ENCODE data around the gene ORMDL2. TPM values are rescaled to one million over a fixed set of nuclear protein-coding genes. Genes with fewer than 3 reads are reported as not detected.
"Not testable (repeated sequence)": the region's sequence is repeated elsewhere in the genome, so short reads cannot be mapped to it uniquely, and the experiment has no call there.

ORMDL2 gene
- total RNA-seq, 2 donors from 2014 or later = 6.5 to 17.1 TPM

GRCh38 chr12:55862286-55862685, 44.4 kb downstream of the ORMDL2 start:
- Histone ChIP-seq H3K4me1 (no peaks in the 10 kb centered on the region), H3K36me3 (no peaks in the 10 kb centered on the region), H3K27ac (no peak overlapping the region), H3K9me3 (peaks cover 0 to 14% of the 10 kb centered on the region in 2 donors), H3K27me3 (no peaks in the 10 kb centered on the region), H3K4me3 (no peak overlapping the region)
- no peak for TF ChIP-seq CTCF (IDR thresholded peaks at IDR 0.05)
- no peak for DNase-seq (ENCODE audit: low spot score)

- H3K4me1 ChIP-seq = not testable (repeated sequence)
Measured at GRCh38 chr12:55862931-55863330, 45.1 kb downstream of the ORMDL2 start.

GRCh38 chr12:55865327-55865726, 47.5 kb downstream of the ORMDL2 start:
- Histone ChIP-seq H3K4me3 (no peak overlapping the region), H3K27me3 (no peaks in the 10 kb centered on the region), H3K27ac (no peak overlapping the region), H3K36me3 (no peaks in the 10 kb centered on the region), H3K4me1 (no peaks in the 10 kb centered on the region), H3K9me3 (peaks cover 0 to 14% of the 10 kb centered on the region in 2 donors)
- no peak for DNase-seq (ENCODE audit: low spot score)
- no peak for TF ChIP-seq CTCF (IDR thresholded peaks at IDR 0.05)

More at GRCh38 chr12:55862931-55863330, 45.1 kb downstream of the ORMDL2 start:
- H3K36me3 ChIP-seq; H3K4me3 ChIP-seq; H3K27ac ChIP-seq; DNase-seq (ENCODE audit: low spot score); H3K27me3 ChIP-seq: not testable (repeated sequence)
- peaks cover 0 to 14% of the 10 kb centered on the region in 2 donors for H3K9me3 ChIP-seq

- H3K4me1 ChIP-seq; H3K4me3 ChIP-seq; H3K27ac ChIP-seq; DNase-seq (ENCODE audit: low spot score); H3K36me3 ChIP-seq; H3K27me3 ChIP-seq: not testable (repeated sequence)
- H3K9me3 ChIP-seq = peaks cover 0 to 14% of the 10 kb centered on the region in 2 donors
Measured at GRCh38 chr12:55866454-55867004, 48.7 kb downstream of the ORMDL2 start.

Other genes starting within 250 kb of the ORMDL2 start
- gene OR2AP1, start 245.6 kb upstream of the ORMDL2 start, total RNA-seq = not detected
- not detected for gene OR10P1, start 181.1 kb upstream of the ORMDL2 start, total RNA-seq
- gene ITGA7, start 110.1 kb upstream of the ORMDL2 start, total RNA-seq = 100 to 1,000 TPM; 291 to 309 TPM
- 100 to 1,000 TPM; 177 to 187 TPM for gene BLOC1S1, start 102.0 kb upstream of the ORMDL2 start, total RNA-seq
- gene RDH5, start 97.6 kb upstream of the ORMDL2 start, total RNA-seq = 10 to 100 TPM; 13.0 to 22.4 TPM
- 1,000 to 10,000 TPM; 1,041 to 1,122 TPM for gene CD63, start 89.0 kb upstream of the ORMDL2 start, total RNA-seq
- gene GDF11, start 74.9 kb upstream of the ORMDL2 start, total RNA-seq = 1 to 10 TPM; 8.1 to 8.6 TPM
- gene SARNP, start 317 bp upstream of the ORMDL2 start, total RNA-seq = 10 to 100 TPM; 61.4 to 70.8 TPM
- 10 to 100 TPM; 23.4 to 35.0 TPM for gene DNAJC14, start 11.5 kb downstream of the ORMDL2 start, total RNA-seq
- gene MMP19, start 24.9 kb downstream of the ORMDL2 start, total RNA-seq = 1 to 10 TPM; 5.0 to 7.7 TPM
- 10 to 100 TPM; 17.6 to 20.6 TPM for gene PYM1, start 109.9 kb downstream of the ORMDL2 start, total RNA-seq
- 10 to 100 TPM in 1 of 2 donors, 1 to 10 TPM in 1; 7.3 to 22.8 TPM for gene DGKA, start 113.1 kb downstream of the ORMDL2 start, total RNA-seq
- gene PMEL, start 148.0 kb downstream of the ORMDL2 start, total RNA-seq = 1 to 10 TPM in 1 of 2 donors, under 1 TPM in 1; 0.67 to 1.1 TPM
- 10 to 100 TPM in 1 of 2 donors, 1 to 10 TPM in 1; 5.4 to 13.8 TPM for gene CDK2, start 148.8 kb downstream of the ORMDL2 start, total RNA-seq
- gene RAB5B, start 156.0 kb downstream of the ORMDL2 start, total RNA-seq = 100 to 1,000 TPM in 1 of 2 donors, 10 to 100 TPM in 1; 93.5 to 108 TPM
- gene SUOX, start 179.2 kb downstream of the ORMDL2 start, total RNA-seq = 10 to 100 TPM; 23.9 to 37.7 TPM
- gene IKZF4, start 203.0 kb downstream of the ORMDL2 start, total RNA-seq = 1 to 10 TPM; 2.6 to 3.9 TPM
- gene RPS26, start 223.9 kb downstream of the ORMDL2 start, total RNA-seq = 1,000 to 10,000 TPM in 1 of 2 donors, 100 to 1,000 TPM in 1; 134 to 1,492 TPM